Measurements from ENCODE around the gene HS6ST2.
A peak's percentile ranks its signal among the peaks of the same experiment; 100 is the strongest.

HS6ST2 gene

GRCh38 chrX:132842460-132843238, 115.8 kb downstream of the HS6ST2 start:
- no peak for DNase-seq

- DNase-seq = no peak
Observed at GRCh38 chrX:132837967-132838366, 120.5 kb downstream of the HS6ST2 start.

DNA sequence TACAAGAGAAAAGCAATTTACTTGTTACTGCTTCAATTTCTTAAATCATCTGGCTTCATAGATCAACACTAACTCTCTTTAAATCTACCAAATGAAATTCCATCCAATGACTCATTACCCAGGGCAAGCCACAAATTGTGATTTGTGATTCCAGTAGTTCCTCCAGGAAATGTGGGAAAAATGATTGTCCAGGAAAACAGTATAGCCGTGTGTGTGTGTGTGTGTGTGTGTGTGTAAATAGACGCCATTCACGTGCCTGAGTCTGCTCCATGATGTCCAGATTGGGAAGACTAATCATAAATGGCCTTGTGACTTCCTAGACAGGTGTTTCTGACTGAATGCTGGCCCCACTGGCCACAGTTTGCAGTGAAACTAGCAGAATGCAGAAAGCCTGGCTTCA, 121.3 kb downstream of the HS6ST2 start:
- no peak for DNase-seq

- DNase-seq = no peak
Observed at GRCh38 chrX:132836471-132836870, 122.0 kb downstream of the HS6ST2 start.

- DNase-seq = no peak
Observed at GRCh38 chrX:132834741-132835140, 123.7 kb downstream of the HS6ST2 start.

DNA sequence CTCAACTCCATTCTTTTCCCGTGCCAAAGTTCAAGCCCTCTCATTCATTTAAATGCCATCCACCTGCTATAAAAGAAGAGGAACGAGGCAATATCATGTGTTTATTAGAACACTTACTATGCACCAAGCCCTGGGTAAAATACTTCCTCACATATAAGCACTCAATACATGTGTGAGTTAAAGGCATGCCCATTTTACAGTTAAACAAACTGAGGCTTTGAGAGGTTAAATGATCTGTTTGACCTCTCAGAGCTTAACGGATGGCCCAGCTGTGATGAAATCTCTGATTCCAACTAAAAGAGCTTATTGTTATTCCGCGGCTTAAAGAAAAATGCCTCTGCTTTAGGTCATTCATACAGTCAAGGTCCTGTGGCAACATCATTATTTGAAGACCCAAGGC, 124.3 kb downstream of the HS6ST2 start:
- DNase-seq = no peak

- no peak for DNase-seq
Observed at GRCh38 chrX:132833373-132833772, 125.1 kb downstream of the HS6ST2 start.

- peak; percentile 15 for DNase-seq
Observed at GRCh38 chrX:132831336-132831973, 127.0 kb downstream of the HS6ST2 start.

GRCh38 chrX:132822634-132823012, 135.8 kb downstream of the HS6ST2 start:
- peak; percentile 5 for DNase-seq

DNA sequence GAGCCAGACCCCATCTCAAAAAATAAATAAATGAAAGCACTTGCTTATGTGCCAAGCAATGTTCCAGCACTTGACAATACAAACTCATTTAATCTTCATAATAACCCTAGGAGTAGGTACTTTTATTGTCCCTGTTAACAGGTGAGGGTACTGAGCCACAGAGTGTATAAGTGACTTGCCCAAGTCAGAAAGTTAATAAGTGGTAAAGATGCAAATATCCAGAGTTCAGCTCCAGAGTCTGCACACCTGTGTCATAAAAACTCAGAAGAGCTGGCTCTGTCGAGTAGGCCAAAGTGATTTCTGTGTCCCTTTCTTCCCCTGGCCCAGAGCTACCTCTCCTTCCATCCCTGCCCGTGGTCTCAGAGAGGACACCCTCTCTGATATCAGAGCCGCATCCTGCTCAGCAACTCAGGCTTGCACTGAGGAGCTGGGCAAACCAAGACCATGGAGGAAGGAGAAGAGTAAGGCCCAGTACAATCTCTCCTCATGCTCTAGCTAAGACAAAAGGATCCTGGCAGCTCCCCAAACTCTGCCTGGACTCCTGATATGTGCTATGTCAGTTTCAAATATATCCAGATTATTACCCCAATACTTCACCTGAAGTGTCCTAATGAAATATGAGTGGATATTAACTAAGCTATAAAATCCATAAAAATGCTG, 136.3 kb downstream of the HS6ST2 start:
- no peak for DNase-seq

DNA sequence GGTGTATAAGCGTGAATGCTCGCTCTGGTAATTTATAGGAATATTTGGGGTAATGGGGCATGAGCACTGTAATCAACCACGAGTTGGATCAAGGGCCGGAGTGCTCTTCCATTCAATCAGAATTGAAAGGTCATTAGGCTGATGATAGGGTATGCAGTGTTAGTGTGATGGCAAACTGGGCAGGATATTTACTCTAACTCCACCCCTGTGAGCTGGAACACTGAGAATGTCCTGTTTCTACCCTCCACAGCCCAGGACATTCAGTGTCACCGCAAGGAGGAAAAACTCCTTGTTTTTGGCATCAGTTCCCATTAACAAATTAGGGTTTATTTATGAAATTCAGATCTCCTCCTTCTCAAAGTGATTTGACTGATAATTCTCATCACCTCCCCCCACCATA, 137.8 kb downstream of the HS6ST2 start:
- no peak for DNase-seq

DNA sequence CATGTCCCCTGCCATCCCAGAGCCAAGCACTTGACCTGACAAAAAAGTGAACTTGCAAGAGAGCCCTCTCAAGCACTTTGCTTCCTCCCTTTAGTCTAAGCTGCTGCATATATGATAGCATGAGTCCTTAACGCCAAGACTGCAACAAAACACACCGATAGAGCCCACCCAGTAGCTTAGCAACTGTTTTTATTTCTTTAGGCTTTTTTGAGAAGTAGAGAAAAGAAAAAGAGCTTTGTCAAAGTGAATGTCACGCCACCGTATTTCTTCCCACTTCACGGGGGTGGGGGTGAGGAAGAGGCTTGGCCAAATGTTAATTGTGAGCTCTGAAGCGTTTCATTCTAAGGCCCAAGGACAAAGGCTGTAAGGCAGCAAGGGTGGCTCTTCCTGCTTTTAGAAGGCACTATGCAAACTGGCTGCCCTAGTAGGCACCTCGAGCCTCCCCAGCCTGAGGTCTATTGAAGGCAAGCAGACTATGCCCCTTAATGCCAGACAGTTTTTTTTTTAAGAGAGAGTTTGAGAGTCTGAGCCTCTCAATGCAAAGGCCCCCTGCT, 138.6 kb downstream of the HS6ST2 start:
- DNase-seq = no peak

GRCh38 chrX:132818638-132819037, 139.8 kb downstream of the HS6ST2 start:
- DNase-seq = no peak

DNA sequence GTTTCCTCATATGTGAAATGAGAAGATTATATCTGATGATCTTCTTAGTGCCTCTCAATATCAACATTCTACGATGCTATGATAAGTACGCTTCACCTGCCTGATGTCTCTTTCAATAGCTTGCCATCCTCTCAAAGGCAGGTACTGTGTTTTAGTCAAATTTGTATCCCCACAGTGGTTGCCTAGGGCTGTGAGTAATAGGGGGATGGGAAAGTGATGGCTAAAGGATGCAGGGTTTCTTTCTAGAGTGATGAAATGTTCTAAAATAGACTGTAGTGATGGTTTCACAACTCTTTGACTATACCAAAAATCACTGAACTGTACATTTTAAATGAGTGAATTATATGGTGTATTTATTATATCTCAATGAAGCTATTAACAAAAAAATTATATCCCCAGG, 142.8 kb downstream of the HS6ST2 start:
- no peak for DNase-seq

- DNase-seq = no peak
Observed at GRCh38 chrX:132810964-132811712, 147.3 kb downstream of the HS6ST2 start.

DNA sequence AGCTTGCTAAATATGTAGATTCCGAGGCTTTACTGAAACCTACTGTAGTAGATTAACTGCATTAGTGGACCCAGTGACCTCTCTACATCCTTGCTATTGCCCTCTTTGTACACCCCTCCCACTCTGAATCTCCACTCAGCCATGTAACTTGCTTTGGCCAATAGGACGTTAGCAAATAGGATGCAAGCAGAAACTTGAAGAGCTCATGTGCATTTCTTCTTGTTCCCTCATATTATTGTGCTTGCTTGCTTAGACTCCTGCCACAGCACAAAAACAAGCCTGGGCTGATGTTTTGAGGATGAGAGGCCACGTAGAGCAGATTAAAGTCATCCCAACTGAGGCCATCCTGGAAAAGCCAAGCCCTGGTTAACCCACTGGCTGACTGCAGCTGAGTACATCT, 147.9 kb downstream of the HS6ST2 start:
- no peak for DNase-seq

- no peak for DNase-seq
Observed at GRCh38 chrX:132809581-132809980, 148.8 kb downstream of the HS6ST2 start.

DNA sequence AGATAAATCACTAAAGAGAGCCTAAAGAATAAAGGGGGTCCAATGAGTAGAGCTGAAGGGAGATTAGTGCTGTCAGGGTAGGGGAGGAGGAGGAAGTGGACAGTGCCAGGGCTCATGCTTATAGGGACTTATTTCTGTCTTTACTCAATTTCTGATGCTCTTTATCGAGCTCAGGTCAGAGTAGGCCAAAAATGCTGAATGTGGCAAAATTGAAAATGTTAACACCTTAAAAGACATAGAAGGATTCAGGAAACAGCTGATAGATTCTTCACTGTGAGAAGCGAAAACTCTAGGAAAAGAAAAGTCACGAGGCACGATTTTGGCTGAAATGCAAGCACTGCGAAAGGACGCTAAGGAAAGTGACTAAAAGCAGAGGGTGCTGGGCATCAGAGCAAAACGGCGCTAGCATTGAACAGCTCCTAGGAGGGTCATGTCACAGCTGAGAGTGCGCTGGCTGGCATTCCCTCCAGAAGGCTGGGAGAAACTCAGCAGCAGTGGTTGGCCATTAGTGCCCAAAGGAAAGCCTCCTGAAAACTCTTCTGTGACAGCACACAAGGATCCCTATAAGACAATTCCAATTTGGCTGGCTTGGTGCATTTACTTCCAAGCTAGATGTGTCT, 150.9 kb downstream of the HS6ST2 start:
- no peak for DNase-seq

GRCh38 chrX:132802033-132802432, 156.4 kb downstream of the HS6ST2 start:
- no peak for DNase-seq

GRCh38 chrX:132795181-132795580, 163.2 kb downstream of the HS6ST2 start:
- no peak for DNase-seq

DNA sequence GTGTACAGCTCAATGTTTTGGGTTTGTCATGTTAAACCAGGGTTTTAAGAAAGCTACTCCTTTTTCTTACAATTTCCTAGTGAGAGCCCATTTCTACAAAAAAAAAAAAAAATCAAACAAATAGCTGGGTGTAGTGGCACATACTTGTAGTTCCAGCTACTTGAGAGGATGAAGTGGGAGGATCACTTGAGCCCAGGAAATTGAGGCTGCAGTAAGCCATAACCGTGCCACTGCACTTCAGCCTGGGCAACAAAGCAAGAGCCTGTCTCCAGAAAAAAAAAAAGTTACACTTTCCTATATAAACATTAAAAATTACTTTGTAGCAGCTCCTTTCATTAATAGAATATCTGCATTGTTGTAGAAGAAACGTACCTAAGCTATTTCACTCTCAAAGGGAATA, 166.7 kb downstream of the HS6ST2 start:
- DNase-seq = no peak

GRCh38 chrX:132790329-132790728, 168.1 kb downstream of the HS6ST2 start:
- no peak for DNase-seq

GRCh38 chrX:132786217-132786616, 172.2 kb downstream of the HS6ST2 start:
- DNase-seq = no peak

Measured in eye (tissue), 1 donor.